SK-N-SH (cell line): ENCODE results near the gene MAGI2. TPM values are rescaled to one million over a fixed set of nuclear protein-coding genes. Genes with fewer than 3 reads are reported as not detected.

Experiments used
- CTCF ChIA-PET: fragments of 300-600, 350-600 bp; formaldehyde crosslinking; extraction: SDS; loops from one replicate; lab custom pipeline; 2021; lab: Yijun Ruan, JAX
- POLR2A ChIA-PET: fragments of 350-600 bp; sonication (Branson Sonifier 250); formaldehyde crosslinking; extraction: SDS; loops from one replicate; lab custom pipeline; 2020; ENCODE audit warnings: antibody characterized with exemption, inconsistent platforms; lab: Yijun Ruan, JAX
- DNase-seq: peaks from one replicate; pipeline ENCODE4 v3.0.0; 2012
- H2AFZ ChIP-seq: fragments of 200-600 bp; sonication (generic); 2 replicates; pipeline ENCODE4 v1.8.1; 2016; ENCODE audit warnings: antibody characterized with exemption, mild to moderate bottlenecking, low read depth
- H3F3A ChIP-seq: fragments of 200-600 bp; sonication (generic); replicated peaks from 2 replicates; pipeline ENCODE3; 2016; ENCODE audit warnings: antibody characterized with exemption, mild to moderate bottlenecking; ENCODE audit not compliant: insufficient read depth
- H3K27ac ChIP-seq, 2 experiments: fragments of 200-500 bp in 1 of 2; fragments of 200-600 bp in 1 of 2; sonication (Bioruptor generic) in 1 of 2; sonication (generic), shearing (Covaris generic) in 1 of 2; 2 replicates each; pipeline versions ENCODE4 v1.5.1 to v1.6.1; 2014 to 2016; ENCODE audit warnings: low read depth in 2 of 2, inconsistent platforms in 1 of 2, low read length in 1 of 2, mild to moderate bottlenecking in 1 of 2, mixed read lengths in 1 of 2
- H3K27me3 ChIP-seq: fragments of 200-600 bp; sonication (generic), shearing (Covaris generic); 2 replicates; pipeline ENCODE4 v1.6.1; 2016; ENCODE audit warnings: mixed run types; ENCODE audit not compliant: insufficient read depth
- H3K36me3 ChIP-seq, 2 experiments: fragments of 200-500 bp in 1 of 2; fragments of 200-600 bp in 1 of 2; sonication (Bioruptor generic) in 1 of 2; sonication (generic) in 1 of 2; replicated peaks in 1 of 2; 2 replicates each; pipeline versions ENCODE3 to v1.5.1; 2014 to 2016; ENCODE audit warnings: low read length in 1 of 2, mild to moderate bottlenecking in 1 of 2; ENCODE audit not compliant: insufficient read depth in 2 of 2, control insufficient read depth in 1 of 2
- H3K4me1 ChIP-seq, 2 experiments: fragments of 200-500 bp in 1 of 2; fragments of 200-600 bp in 1 of 2; sonication (Bioruptor generic) in 1 of 2; sonication (generic), shearing (Covaris generic) in 1 of 2; 2 replicates each; pipeline versions ENCODE4 v1.5.1 to v1.6.1; 2014 to 2016; ENCODE audit warnings: low read depth in 1 of 2, low read length in 1 of 2, mixed run types in 1 of 2; ENCODE audit not compliant: insufficient read depth in 2 of 2, control insufficient read depth in 1 of 2
- H3K4me2 ChIP-seq: fragments of 200-600 bp; sonication (generic), shearing (Covaris generic); 2 replicates; pipeline ENCODE4 v1.6.1; 2017; ENCODE audit warnings: mixed run types
- H3K4me3 ChIP-seq, 2 experiments: fragments of 200-500 bp in 1 of 2; fragments of 200-600 bp in 1 of 2; sonication (Bioruptor generic) in 1 of 2; sonication (generic), shearing (Covaris generic) in 1 of 2; 2 replicates each; pipeline versions ENCODE4 v1.5.1 to v1.8.1; 2014 to 2016; ENCODE audit warnings: low read depth in 2 of 2, inconsistent platforms in 1 of 2, low read length in 1 of 2, mild to moderate bottlenecking in 1 of 2, mixed read lengths in 1 of 2, moderate library complexity in 1 of 2
- H3K79me2 ChIP-seq: fragments of 200-600 bp; sonication (generic); 2 replicates; pipeline ENCODE4 v1.8.1; 2017; ENCODE audit warnings: mild to moderate bottlenecking; ENCODE audit not compliant: insufficient read depth
- H3K9ac ChIP-seq: fragments of 200-600 bp; sonication (generic); 2 replicates; pipeline ENCODE4 v1.6.1; 2017; ENCODE audit warnings: mixed run types
- H3K9me2 ChIP-seq: fragments of 200-600 bp; sonication (generic); 2 replicates; pipeline ENCODE4 v1.6.1; 2017; ENCODE audit warnings: mixed run types
- H3K9me3 ChIP-seq: fragments of 200-600 bp; sonication (generic); 2 replicates; pipeline ENCODE4 v1.6.1; 2017; ENCODE audit warnings: mixed run types, mild to moderate bottlenecking, moderate library complexity
- H4K20me1 ChIP-seq: fragments of 200-600 bp; sonication (generic); 2 replicates; pipeline ENCODE4 v1.6.1; 2017; ENCODE audit warnings: mild to moderate bottlenecking, mixed run types; ENCODE audit not compliant: insufficient read depth
- CHD2 ChIP-seq: fragments of 150-350 bp; IDR thresholded peaks from 2 replicates; pipeline ENCODE4 v1.6.1; 2018; ENCODE audit warnings: low read length; ENCODE audit not compliant: partially characterized antibody
- ELF1 ChIP-seq: IDR thresholded peaks from 2 replicates; pipeline ENCODE4 v1.4.0; 2012
- FOXM1 ChIP-seq: IDR thresholded peaks from 2 replicates; pipeline ENCODE4 v1.4.0; 2012; ENCODE audit warnings: low read depth, mild to moderate bottlenecking
- JUND ChIP-seq: IDR thresholded peaks from 2 replicates; pipeline ENCODE4 v1.4.0; 2012
- MAX ChIP-seq: IDR thresholded peaks from 2 replicates; pipeline ENCODE4 v1.4.0; 2012; ENCODE audit warnings: low read depth
- PBX3 ChIP-seq: IDR thresholded peaks from 2 replicates; pipeline ENCODE4; 2012
- POLR2AphosphoS5 ChIP-seq: IDR thresholded peaks from 2 replicates; pipeline ENCODE4 v1.6.1; 2012; ENCODE audit warnings: low read depth, low read length
- RFX5 ChIP-seq: IDR thresholded peaks from 2 replicates; pipeline ENCODE4 v1.6.1; 2012; ENCODE audit warnings: mild to moderate bottlenecking, improper control_type of control experiment, low read length
- TAF1 ChIP-seq: IDR thresholded peaks from 2 replicates; pipeline ENCODE4 v1.6.1; 2012; ENCODE audit warnings: low read depth, mild to moderate bottlenecking, low read length, moderate library complexity, borderline replicate concordance
- TCF12 ChIP-seq: IDR thresholded peaks from 2 replicates; pipeline ENCODE4 v1.4.0; 2012
- TEAD4 ChIP-seq: IDR thresholded peaks from 2 replicates; pipeline ENCODE4 v1.4.0; 2012; ENCODE audit warnings: mild to moderate bottlenecking, borderline replicate concordance; ENCODE audit not compliant: insufficient read depth
- WGBS: methylation state at CpG from one replicate; pipeline ENCODE4 v1.1.6; 2017; ENCODE audit warnings: low lambda C conversion rate; 5-methylcytosine and 5-hydroxymethylcytosine counted together
- polyA plus RNA-seq, 3 experiments: library from polyadenylated mRNA; depleted of rRNA; stranded (reverse); fragments of >200 nt; gene quantifications; 2 replicates each; pipeline ENCODE4 v1.2.3, GENCODE V29; 2012
- TF ChIP-seq, protein P1 (sequence below): fragments of 150-350 bp; IDR thresholded peaks from 2 replicates; pipeline ENCODE4 v1.6.1; 2017; ENCODE audit warnings: antibody characterized with exemption, low read length, low read depth, borderline replicate concordance
- TF ChIP-seq, protein P2 (sequence below): IDR thresholded peaks from 2 replicates; pipeline ENCODE4 v1.6.1; 2012; ENCODE audit warnings: mild to moderate bottlenecking, low read depth, low read length, moderate library complexity
- TF ChIP-seq, protein P3 (sequence below): IDR thresholded peaks from 2 replicates; pipeline ENCODE4 v1.4.0; 2012; ENCODE audit warnings: low read depth, borderline replicate concordance
- TF ChIP-seq, protein P4 (sequence below): IDR thresholded peaks from 2 replicates; pipeline ENCODE4 v1.4.0; 2012; ENCODE audit warnings: low read depth, borderline replicate concordance

The MAGI2 gene
- polyA plus RNA-seq, 1 of the 3 experiments (the other 2 are of a cell fraction) = 1.1 TPM

DNA sequence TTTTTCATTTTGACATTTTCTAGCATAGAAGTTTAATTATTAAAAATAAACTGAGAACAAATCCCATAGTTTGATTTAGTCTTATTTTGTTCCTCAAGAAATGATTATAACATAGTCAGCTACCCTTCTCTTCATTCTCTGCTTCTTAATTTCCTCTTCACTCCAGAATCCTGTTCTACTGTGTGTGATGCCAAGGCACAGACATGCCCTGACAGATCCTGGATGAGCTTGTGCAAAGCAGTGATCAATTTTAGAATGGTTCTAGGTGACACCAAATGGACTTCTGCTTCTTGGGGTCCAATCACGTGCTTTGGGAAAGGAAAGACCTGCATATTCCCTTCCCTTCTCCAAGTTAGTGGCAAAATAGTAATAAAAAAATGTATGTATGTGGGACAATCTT lies 665.6 kb downstream of the MAGI2 start (continued):
- TF ChIP-seq, protein P1, sequence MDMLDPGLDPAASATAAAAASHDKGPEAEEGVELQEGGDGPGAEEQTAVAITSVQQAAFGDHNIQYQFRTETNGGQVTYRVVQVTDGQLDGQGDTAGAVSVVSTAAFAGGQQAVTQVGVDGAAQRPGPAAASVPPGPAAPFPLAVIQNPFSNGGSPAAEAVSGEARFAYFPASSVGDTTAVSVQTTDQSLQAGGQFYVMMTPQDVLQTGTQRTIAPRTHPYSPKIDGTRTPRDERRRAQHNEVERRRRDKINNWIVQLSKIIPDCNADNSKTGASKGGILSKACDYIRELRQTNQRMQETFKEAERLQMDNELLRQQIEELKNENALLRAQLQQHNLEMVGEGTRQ = no peak
- TF ChIP-seq, protein P2, sequence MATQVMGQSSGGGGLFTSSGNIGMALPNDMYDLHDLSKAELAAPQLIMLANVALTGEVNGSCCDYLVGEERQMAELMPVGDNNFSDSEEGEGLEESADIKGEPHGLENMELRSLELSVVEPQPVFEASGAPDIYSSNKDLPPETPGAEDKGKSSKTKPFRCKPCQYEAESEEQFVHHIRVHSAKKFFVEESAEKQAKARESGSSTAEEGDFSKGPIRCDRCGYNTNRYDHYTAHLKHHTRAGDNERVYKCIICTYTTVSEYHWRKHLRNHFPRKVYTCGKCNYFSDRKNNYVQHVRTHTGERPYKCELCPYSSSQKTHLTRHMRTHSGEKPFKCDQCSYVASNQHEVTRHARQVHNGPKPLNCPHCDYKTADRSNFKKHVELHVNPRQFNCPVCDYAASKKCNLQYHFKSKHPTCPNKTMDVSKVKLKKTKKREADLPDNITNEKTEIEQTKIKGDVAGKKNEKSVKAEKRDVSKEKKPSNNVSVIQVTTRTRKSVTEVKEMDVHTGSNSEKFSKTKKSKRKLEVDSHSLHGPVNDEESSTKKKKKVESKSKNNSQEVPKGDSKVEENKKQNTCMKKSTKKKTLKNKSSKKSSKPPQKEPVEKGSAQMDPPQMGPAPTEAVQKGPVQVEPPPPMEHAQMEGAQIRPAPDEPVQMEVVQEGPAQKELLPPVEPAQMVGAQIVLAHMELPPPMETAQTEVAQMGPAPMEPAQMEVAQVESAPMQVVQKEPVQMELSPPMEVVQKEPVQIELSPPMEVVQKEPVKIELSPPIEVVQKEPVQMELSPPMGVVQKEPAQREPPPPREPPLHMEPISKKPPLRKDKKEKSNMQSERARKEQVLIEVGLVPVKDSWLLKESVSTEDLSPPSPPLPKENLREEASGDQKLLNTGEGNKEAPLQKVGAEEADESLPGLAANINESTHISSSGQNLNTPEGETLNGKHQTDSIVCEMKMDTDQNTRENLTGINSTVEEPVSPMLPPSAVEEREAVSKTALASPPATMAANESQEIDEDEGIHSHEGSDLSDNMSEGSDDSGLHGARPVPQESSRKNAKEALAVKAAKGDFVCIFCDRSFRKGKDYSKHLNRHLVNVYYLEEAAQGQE = no peak
- no peak for TF ChIP-seq JUND
- no peak for TF ChIP-seq PBX3
- TF ChIP-seq ELF1 = no peak
- TF ChIP-seq FOXM1 = no peak

GRCh38 chr7:78786055-78786454 lies 667.4 kb downstream of the MAGI2 start:
- DNase-seq = no peak
- Histone ChIP-seq H3K79me2 (no peaks in the 10 kb centered on the region), H3K36me3 (no peaks in the 10 kb centered on the region), H3K27ac (no peak overlapping the region), H3K9me2 (no peaks in the 10 kb centered on the region), H3F3A (no peaks in the 10 kb centered on the region), H3K9me3 (no peaks in the 10 kb centered on the region), H3K4me1 (no peaks in the 10 kb centered on the region; a peak in 2 of 4 replicates), H3K27me3 (no peaks in the 10 kb centered on the region), H3K4me3 (no peak overlapping the region), H2AFZ (no peak overlapping the region), H4K20me1 (no peaks in the 10 kb centered on the region), H3K4me2 (no peak overlapping the region), H3K9ac (no peak overlapping the region)
- WGBS = 75% methylated on average over 2 of the region's 2 CpGs
- CTCF ChIA-PET = interaction anchor here (0.9 kb wide), 1 partner anchor 8 kb away, joined by 3 read pairs; no protein-coding TSS in a partner anchor
- TF ChIP-seq CHD2 = no peak
- TF ChIP-seq TCF12 = no peak
- no peak for TF ChIP-seq POLR2AphosphoS5
- TF ChIP-seq, protein P3, sequence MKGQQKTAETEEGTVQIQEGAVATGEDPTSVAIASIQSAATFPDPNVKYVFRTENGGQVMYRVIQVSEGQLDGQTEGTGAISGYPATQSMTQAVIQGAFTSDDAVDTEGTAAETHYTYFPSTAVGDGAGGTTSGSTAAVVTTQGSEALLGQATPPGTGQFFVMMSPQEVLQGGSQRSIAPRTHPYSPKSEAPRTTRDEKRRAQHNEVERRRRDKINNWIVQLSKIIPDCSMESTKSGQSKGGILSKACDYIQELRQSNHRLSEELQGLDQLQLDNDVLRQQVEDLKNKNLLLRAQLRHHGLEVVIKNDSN = no peak
- TF ChIP-seq RFX5 = no peak
- TF ChIP-seq MAX = no peak
- no peak for TF ChIP-seq JUND
- TF ChIP-seq ELF1 = no peak
- TF ChIP-seq TAF1 = no peak
- TF ChIP-seq, protein P4, sequence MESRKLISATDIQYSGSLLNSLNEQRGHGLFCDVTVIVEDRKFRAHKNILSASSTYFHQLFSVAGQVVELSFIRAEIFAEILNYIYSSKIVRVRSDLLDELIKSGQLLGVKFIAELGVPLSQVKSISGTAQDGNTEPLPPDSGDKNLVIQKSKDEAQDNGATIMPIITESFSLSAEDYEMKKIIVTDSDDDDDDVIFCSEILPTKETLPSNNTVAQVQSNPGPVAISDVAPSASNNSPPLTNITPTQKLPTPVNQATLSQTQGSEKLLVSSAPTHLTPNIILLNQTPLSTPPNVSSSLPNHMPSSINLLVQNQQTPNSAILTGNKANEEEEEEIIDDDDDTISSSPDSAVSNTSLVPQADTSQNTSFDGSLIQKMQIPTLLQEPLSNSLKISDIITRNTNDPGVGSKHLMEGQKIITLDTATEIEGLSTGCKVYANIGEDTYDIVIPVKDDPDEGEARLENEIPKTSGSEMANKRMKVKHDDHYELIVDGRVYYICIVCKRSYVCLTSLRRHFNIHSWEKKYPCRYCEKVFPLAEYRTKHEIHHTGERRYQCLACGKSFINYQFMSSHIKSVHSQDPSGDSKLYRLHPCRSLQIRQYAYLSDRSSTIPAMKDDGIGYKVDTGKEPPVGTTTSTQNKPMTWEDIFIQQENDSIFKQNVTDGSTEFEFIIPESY = no peak
- TF ChIP-seq TEAD4 = no peak
- POLR2A ChIA-PET = no interaction called here
